SJCRH30 (cell line): ENCODE data around the gene SAMMSON. TPM values are rescaled to one million over a fixed set of nuclear protein-coding genes. Genes with fewer than 3 reads are reported as not detected.
A peak's percentile ranks its signal among the peaks of the same experiment; 100 is the strongest.

ENCODE experiments used
- DNase-seq, 2 experiments: peaks; one replicate each; pipeline ENCODE4 v3.0.0-alpha.2; 2015 to 2020
- H3K27ac ChIP-seq: fragments of 250-450 bp; sonication (Bioruptor Pico); 2 replicates; pipeline ENCODE4 v1.5.1; 2020; ENCODE audit warnings: mild to moderate bottlenecking, moderate library complexity
- H3K27me3 ChIP-seq: fragments of 250-450 bp; sonication (Bioruptor Pico); 2 replicates; pipeline ENCODE4 v1.5.1; 2020; ENCODE audit warnings: mild to moderate bottlenecking, moderate library complexity
- H3K36me3 ChIP-seq: fragments of 250-450 bp; sonication (Bioruptor Pico); 2 replicates; pipeline ENCODE4 v1.5.1; 2020; ENCODE audit warnings: mild to moderate bottlenecking, moderate library complexity
- H3K4me1 ChIP-seq: fragments of 250-450 bp; sonication (Bioruptor Pico); 2 replicates; pipeline ENCODE4 v1.5.1; 2020; ENCODE audit warnings: mild to moderate bottlenecking, moderate library complexity
- H3K4me3 ChIP-seq: fragments of 250-450 bp; sonication (Bioruptor Pico); 2 replicates; pipeline ENCODE4 v1.5.1; 2020; ENCODE audit warnings: mild to moderate bottlenecking, moderate library complexity
- H3K9me3 ChIP-seq: fragments of 250-450 bp; sonication (Bioruptor Pico); replicated peaks from 2 replicates; pipeline ENCODE4 v1.5.1; 2020; ENCODE audit warnings: mild to moderate bottlenecking, moderate library complexity
- total RNA-seq: library from RNA; depleted of rRNA; stranded (reverse); fragments of >200 nt; shearing (Covaris generic); gene quantifications from 2 replicates; pipeline ENCODE4 v1.2.3, GENCODE V29; 2014

The SAMMSON gene
- total RNA-seq, 1 experiment from 2014 or later = 0.08 TPM

DNA sequence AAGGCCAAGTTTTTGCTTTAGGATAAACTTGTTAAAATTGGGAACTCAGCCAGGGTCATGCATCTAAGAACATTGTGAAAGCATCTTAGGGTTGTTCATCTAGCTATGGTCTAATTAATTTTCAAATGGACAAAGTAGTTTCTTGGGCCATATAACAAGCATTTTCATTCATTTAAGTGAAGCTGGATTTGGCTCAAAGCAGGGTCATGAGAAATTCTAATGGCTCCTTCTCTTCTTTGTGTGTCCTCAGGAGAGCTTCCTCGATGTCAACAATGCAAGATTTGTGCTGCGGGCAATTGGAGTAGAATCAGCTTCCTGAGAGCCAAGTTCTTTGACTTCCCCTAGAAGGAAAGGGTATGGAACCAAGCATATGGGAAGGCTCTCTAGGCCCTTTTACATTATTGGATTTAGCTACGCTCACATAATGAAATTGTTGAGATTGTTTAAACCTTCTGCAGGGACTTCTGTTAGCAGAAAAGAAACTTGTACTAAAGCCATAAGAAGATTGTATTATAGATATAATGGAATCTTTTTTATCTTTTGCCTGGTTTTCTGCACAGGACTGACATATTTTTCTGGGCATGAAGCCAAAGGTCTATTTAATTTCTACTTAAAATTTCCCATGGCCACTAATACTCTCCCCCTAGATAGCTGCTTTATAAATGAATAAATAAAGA, 1.8 kb upstream of the SAMMSON start:
- Histone ChIP-seq H3K4me1 (no peaks in the 10 kb centered on the region), H3K9me3 (no peaks in the 10 kb centered on the region), H3K4me3 (no peak overlapping the region), H3K27ac (no peak overlapping the region), H3K27me3 (no peaks in the 10 kb centered on the region), H3K36me3 (no peaks in the 10 kb centered on the region)
- no peak for DNase-seq

GRCh38 chr3:69998759-69999139, 784 bp upstream of the SAMMSON start:
- Histone ChIP-seq H3K4me3 (peak overlapping the region; percentile 19; the same call in 1 of the 2 replicates), H3K4me1 (no peaks in the 10 kb centered on the region), H3K36me3 (no peaks in the 10 kb centered on the region), H3K27me3 (no peaks in the 10 kb centered on the region), H3K27ac (no peak overlapping the region), H3K9me3 (no peaks in the 10 kb centered on the region)
- peak in 1 of 2 experiments; percentile 3 for DNase-seq

DNA sequence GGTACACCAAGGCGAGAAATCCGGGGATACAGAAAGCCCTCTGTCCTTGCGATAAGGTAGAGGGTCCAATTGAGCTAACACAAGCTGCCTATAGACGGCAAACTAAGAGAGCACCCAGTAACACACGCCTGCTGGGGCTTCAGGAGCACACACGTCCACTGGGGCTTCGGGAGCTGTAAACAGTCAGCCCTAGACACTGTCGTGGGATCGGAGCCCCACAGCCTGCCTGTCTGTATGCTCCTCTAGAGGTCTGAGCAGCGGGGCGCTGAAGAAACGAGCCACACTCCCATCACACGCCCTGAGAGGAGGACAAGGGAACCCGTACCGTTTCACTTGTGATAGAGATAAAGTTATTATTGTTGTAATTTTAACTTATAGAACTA, 486 bp downstream of the SAMMSON start:
- H3K27ac ChIP-seq = no peak overlapping the region

DNA sequence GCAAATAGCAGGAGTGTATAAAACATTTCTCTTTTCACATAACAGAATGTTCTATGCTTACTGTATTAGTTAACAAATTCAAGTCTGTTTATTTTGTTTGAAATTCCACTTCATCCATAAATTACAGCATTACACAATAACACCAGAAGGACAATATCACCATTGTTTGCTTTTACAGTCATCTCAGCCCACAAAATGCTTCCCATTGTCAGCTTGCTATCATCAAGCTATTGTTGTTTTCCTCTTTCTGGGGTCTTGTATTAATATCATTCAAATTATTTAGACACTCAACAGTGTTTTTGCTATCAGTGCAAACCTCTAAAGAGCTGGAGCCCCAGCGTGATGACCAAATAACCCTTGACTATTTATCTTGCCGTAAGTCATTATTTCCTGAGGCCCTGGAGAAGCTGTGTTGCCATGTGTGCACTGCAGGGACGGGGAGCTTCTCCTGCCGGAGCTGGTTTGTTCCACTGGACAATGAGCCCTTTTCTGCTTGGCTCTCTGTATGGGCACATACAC, 1.1 kb downstream of the SAMMSON start:
- Histone ChIP-seq H3K4me1 (no peaks in the 10 kb centered on the region), H3K36me3 (no peaks in the 10 kb centered on the region), H3K27ac (no peak overlapping the region), H3K4me3 (no peak overlapping the region), H3K27me3 (no peaks in the 10 kb centered on the region), H3K9me3 (no peaks in the 10 kb centered on the region)
- no peak for DNase-seq

More for the DNA sequence above, 486 bp downstream of the SAMMSON start:
- no peaks in the 10 kb centered on the region for H3K4me1 ChIP-seq
- no peaks in the 10 kb centered on the region for H3K27me3 ChIP-seq
- no peak overlapping the region for H3K4me3 ChIP-seq
- H3K9me3 ChIP-seq = no peaks in the 10 kb centered on the region
- no peak for DNase-seq
- no peaks in the 10 kb centered on the region for H3K36me3 ChIP-seq

DNA sequence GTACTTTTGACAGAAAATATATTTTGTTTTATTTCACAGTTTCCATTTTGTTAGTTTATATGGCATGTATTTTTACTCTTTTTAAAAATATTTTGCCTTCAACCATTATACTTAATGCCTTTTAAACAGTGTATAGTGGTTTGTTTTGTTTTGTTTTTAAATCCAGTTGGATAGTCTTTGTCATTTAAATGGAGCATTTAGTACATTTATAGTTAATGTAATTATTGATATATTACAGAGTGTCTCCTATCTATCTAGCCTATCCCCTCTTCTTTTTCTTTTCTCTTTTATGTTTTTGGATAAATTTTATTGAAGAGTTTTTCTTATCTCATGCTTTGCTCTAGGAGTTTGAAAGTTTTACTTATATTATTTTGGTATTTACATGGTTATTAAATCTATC, 3.6 kb downstream of the SAMMSON start:
- no peak overlapping the region for H3K4me3 ChIP-seq
- H3K36me3 ChIP-seq = no peaks in the 10 kb centered on the region
- DNase-seq = no peak
- H3K9me3 ChIP-seq = no peaks in the 10 kb centered on the region
- no peaks in the 10 kb centered on the region for H3K27me3 ChIP-seq
- no peaks in the 10 kb centered on the region for H3K4me1 ChIP-seq
- H3K27ac ChIP-seq = no peak overlapping the region

- no peaks in the 10 kb centered on the region for H3K36me3 ChIP-seq
- no peak overlapping the region for H3K4me3 ChIP-seq
- DNase-seq = no peak
- H3K4me1 ChIP-seq = no peaks in the 10 kb centered on the region
- no peaks in the 10 kb centered on the region for H3K27me3 ChIP-seq
- H3K27ac ChIP-seq = no peak overlapping the region
- no peaks in the 10 kb centered on the region for H3K9me3 ChIP-seq
Observed at GRCh38 chr3:70006089-70006488, 6.6 kb downstream of the SAMMSON start.

DNA sequence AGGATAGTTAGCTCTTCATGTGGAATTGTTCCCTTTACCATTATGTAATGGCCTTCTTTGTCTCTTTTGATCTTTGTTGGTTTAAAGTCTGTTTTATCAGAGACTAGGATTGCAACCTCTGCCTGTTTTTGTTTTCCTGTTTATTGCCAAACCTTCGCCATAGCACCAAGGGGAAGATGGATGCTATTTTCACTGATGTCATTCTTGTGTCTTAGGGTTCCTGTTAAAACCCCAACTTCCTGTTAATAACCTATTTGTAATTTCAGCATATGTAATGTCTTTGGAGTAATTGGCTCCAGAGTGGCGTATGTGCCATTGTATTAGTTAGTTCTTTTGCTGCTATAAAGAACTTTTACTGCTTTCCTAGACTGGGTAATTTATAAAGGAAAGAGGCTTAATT, 10.8 kb downstream of the SAMMSON start:
- no peak for DNase-seq
- H3K36me3 ChIP-seq = no peaks in the 10 kb centered on the region
- no peaks in the 10 kb centered on the region for H3K4me1 ChIP-seq
- H3K27me3 ChIP-seq = no peaks in the 10 kb centered on the region
- no peaks in the 10 kb centered on the region for H3K9me3 ChIP-seq
- no peak overlapping the region for H3K27ac ChIP-seq
- H3K4me3 ChIP-seq = no peak overlapping the region

DNA sequence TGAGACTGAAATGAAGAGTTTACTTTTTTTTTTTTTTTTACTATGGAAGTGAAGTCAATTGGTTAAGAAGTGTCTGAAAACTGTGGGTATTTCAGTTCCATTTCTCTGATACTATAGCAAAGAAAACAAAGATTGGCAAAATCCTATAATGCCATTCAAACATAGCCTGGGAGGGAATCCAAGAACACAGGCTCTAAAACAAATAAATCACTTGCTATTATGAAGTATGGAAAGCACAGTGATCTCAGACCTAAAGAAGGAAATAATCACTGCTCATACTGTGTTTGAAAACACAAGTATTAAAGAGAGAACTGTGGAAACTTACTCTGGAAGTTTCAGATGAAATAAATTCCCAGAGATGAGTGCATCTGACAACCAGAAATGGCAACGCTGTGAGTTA, 12.0 kb downstream of the SAMMSON start:
- Histone ChIP-seq H3K4me3 (no peak overlapping the region), H3K9me3 (no peaks in the 10 kb centered on the region), H3K27me3 (no peaks in the 10 kb centered on the region), H3K4me1 (no peaks in the 10 kb centered on the region), H3K36me3 (no peaks in the 10 kb centered on the region), H3K27ac (no peak overlapping the region)
- no peak for DNase-seq

DNA sequence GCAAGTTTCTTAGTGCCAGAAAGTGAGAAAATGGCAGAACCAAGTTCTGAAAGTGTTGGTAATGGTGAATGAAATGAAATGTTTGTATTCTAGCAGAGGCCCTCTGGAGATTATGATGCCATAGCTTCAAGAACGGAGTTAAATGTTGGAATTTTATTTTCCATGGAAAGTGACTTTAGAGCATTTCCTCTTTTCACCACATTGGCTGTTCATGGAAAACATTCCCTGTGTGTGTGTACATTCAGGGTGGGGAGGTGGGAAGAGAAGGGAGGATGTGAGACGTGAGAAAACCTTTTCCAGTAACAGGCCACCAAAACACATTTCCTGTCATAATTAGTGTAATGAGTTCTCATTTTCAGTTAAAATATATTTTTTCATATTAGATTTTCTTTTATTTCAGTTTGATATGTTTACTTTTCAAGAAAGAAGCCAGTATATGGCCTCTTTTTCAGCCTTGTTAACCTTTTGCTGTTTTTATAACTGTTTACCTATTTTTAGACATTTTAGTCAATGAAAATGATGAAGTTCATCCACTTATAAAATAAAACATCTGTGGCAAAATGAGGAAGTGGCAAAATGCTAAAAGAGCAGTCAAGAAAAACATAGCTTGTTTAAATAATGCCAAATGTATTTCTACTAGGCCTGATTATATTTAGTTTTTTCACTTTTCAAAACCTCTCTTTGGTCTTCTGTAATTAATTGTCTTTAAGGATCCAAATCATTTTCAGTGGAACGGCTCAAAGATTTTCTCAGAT, 21.6 kb downstream of the SAMMSON start:
- Histone ChIP-seq H3K27ac (no peak overlapping the region), H3K9me3 (no peaks in the 10 kb centered on the region), H3K27me3 (no peaks in the 10 kb centered on the region), H3K36me3 (no peaks in the 10 kb centered on the region), H3K4me1 (no peaks in the 10 kb centered on the region), H3K4me3 (no peak overlapping the region)
- DNase-seq = no peak

DNA sequence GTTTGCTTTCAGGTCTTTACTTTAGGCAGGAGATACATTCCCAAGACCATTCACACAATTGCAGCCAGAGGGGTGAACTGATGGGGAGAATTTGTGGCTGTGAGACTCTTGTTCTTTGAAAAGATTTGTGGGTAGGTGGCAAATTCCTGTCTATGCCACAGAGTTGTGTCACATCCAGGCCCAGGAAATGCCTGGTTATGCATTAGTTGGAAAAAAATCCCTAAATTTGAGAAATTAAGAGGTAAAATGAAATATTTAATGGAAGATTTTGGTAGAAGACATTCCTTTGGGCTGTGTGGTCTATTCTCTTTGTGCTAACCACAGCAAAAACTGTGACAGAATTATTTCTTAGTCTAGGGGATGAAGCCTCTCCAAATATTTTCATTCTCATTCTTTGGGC, 28.8 kb downstream of the SAMMSON start:
- Histone ChIP-seq H3K27me3 (no peaks in the 10 kb centered on the region), H3K9me3 (no peaks in the 10 kb centered on the region), H3K4me1 (no peaks in the 10 kb centered on the region), H3K36me3 (no peaks in the 10 kb centered on the region), H3K4me3 (no peak overlapping the region), H3K27ac (no peak overlapping the region)
- no peak for DNase-seq

- H3K36me3 ChIP-seq = no peaks in the 10 kb centered on the region
- no peaks in the 10 kb centered on the region for H3K27me3 ChIP-seq
- no peak for DNase-seq
- H3K4me3 ChIP-seq = no peak overlapping the region
- H3K27ac ChIP-seq = no peak overlapping the region
- H3K4me1 ChIP-seq = no peaks in the 10 kb centered on the region
- no peaks in the 10 kb centered on the region for H3K9me3 ChIP-seq
Observed at GRCh38 chr3:70038693-70039092, 39.2 kb downstream of the SAMMSON start.

GRCh38 chr3:70040386-70040785, 40.9 kb downstream of the SAMMSON start:
- H3K9me3 ChIP-seq = no peaks in the 10 kb centered on the region
- no peak overlapping the region for H3K27ac ChIP-seq
- H3K4me1 ChIP-seq = no peaks in the 10 kb centered on the region
- H3K36me3 ChIP-seq = no peaks in the 10 kb centered on the region
- H3K27me3 ChIP-seq = no peaks in the 10 kb centered on the region
- no peak overlapping the region for H3K4me3 ChIP-seq
- DNase-seq = no peak

DNA sequence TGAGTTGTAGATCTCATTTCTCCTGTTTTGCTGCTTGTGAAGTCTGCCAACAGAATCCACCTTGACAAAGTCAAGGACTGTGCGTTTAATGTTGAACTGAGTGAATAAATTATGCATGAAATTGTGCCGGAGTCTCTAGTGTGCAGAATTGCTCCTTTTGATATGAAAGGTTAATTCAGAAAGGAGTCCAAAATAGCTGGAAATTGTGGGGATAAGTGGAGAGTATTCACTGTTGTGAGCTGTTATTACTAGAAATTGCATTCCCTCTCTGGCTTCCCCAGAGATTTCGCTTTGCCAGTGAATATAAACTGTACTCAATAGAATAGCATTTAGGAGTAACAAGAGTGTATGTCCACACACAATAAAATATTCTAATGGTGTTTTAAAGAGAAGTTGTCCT, 43.1 kb downstream of the SAMMSON start:
- Histone ChIP-seq H3K27me3 (no peaks in the 10 kb centered on the region), H3K9me3 (no peaks in the 10 kb centered on the region), H3K4me1 (no peaks in the 10 kb centered on the region), H3K4me3 (no peak overlapping the region), H3K27ac (no peak overlapping the region), H3K36me3 (no peaks in the 10 kb centered on the region)
- DNase-seq = no peak

- DNase-seq = no peak
- H3K36me3 ChIP-seq = no peaks in the 10 kb centered on the region
- H3K9me3 ChIP-seq = no peaks in the 10 kb centered on the region
- H3K27me3 ChIP-seq = no peaks in the 10 kb centered on the region
- no peak overlapping the region for H3K4me3 ChIP-seq
- H3K27ac ChIP-seq = no peak overlapping the region
- H3K4me1 ChIP-seq = no peaks in the 10 kb centered on the region
Observed at GRCh38 chr3:70049761-70050160, 50.2 kb downstream of the SAMMSON start.

- H3K4me1 ChIP-seq = no peaks in the 10 kb centered on the region
- H3K36me3 ChIP-seq = no peaks in the 10 kb centered on the region
- no peak overlapping the region for H3K27ac ChIP-seq
- H3K4me3 ChIP-seq = no peak overlapping the region
- DNase-seq = no peak
- H3K27me3 ChIP-seq = no peaks in the 10 kb centered on the region
- H3K9me3 ChIP-seq = no peaks in the 10 kb centered on the region
Observed at GRCh38 chr3:70053293-70053692, 53.8 kb downstream of the SAMMSON start.

DNA sequence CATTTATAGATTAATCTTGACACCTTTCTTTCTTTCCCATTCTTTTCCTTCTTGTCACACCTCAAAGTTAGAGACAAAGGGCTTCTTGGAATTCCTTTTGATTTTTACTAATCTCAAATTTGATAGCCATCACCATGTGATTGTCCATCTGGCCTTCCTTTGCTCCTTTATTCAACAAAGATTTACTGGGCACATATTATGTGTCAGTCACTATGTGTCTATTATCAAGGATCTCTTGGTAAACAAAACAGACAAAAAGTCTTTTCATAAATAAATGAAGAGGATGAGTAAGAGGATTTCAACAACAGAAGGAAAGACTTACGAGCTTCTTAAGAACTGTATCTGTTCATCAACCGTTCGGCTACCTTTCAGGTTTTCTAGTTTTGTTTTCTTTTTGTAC, 56.5 kb downstream of the SAMMSON start:
- no peaks in the 10 kb centered on the region for H3K9me3 ChIP-seq
- H3K27ac ChIP-seq = no peak overlapping the region
- no peaks in the 10 kb centered on the region for H3K4me1 ChIP-seq
- DNase-seq = no peak
- no peaks in the 10 kb centered on the region for H3K27me3 ChIP-seq
- no peak overlapping the region for H3K4me3 ChIP-seq
- no peaks in the 10 kb centered on the region for H3K36me3 ChIP-seq
